RWPE2 (cell line): ENCODE results near the gene EXOC5.

Source experiments
- ATAC-seq: fragments of 200-7000 bp; cut with Tn5 transposase; 3 replicates; pipeline ENCODE4 v1.9.1; 2021; ENCODE audit warnings: low read depth
- DNase-seq: peaks from one replicate; pipeline ENCODE4 v3.0.0-alpha.2; 2020; ENCODE audit warnings: low spot score
- H3K27ac ChIP-seq: fragments of 450-650 bp; 2 replicates; pipeline ENCODE4 v1.5.1; 2017; ENCODE audit warnings: mild to moderate bottlenecking; ENCODE audit not compliant: poor library complexity, severe bottlenecking
- H3K27me3 ChIP-seq: fragments of 250-450 bp; sonication (Bioruptor Pico); 2 replicates; pipeline ENCODE4 v1.5.1; 2021; ENCODE audit warnings: mild to moderate bottlenecking, moderate library complexity; ENCODE audit not compliant: insufficient read depth, poor library complexity, severe bottlenecking
- H3K36me3 ChIP-seq: fragments of 250-450 bp; sonication (Bioruptor Pico); 2 replicates; pipeline ENCODE4 v1.5.1; 2020; ENCODE audit warnings: low read depth, mild to moderate bottlenecking, moderate library complexity
- H3K4me1 ChIP-seq: fragments of 250-450 bp; sonication (Bioruptor Pico); 2 replicates; pipeline ENCODE4 v1.5.1; 2021; ENCODE audit warnings: mild to moderate bottlenecking, moderate library complexity; ENCODE audit not compliant: insufficient read depth, poor library complexity, severe bottlenecking
- H3K4me3 ChIP-seq: fragments of 250-450 bp; sonication (Bioruptor Pico); 2 replicates; pipeline ENCODE4 v1.5.1; 2021; ENCODE audit warnings: mild to moderate bottlenecking, moderate library complexity; ENCODE audit not compliant: severe bottlenecking
- H3K9me3 ChIP-seq: fragments of 250-450 bp; sonication (Bioruptor Pico); 2 replicates; pipeline ENCODE4 v1.5.1; 2021; ENCODE audit warnings: mild to moderate bottlenecking, moderate library complexity; ENCODE audit not compliant: severe bottlenecking
- TF ChIP-seq, protein P1 (sequence below): fragments of 450-650 bp; IDR thresholded peaks from one replicate; pipeline ENCODE4 v1.5.1; 2017; ENCODE audit warnings: mild to moderate bottlenecking, moderate library complexity; ENCODE audit not compliant: poor library complexity, severe bottlenecking

EXOC5 gene

DNA sequence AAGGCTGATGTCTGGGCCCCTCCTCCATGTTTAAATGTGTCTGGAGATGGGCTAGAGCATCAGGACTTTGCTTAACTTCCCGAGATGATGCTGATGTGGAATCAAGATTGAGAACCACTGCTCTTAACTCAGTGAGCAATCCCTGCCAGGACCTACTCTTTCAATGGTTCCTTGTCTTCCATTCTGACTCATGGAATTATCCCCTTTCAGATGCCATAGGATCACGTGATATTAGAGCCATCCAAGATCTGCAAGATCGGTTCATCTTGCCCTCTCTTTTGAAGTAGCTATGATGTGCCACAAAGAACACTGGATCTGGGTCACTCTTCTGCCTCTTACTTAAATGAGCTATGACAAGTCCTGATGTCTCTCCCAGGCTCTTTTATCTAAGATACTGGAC lies 96.8 kb downstream of the EXOC5 start:
- no peak overlapping the region for H3K4me3 ChIP-seq
- H3K36me3 ChIP-seq: no peaks in the 10 kb centered on the region
- no peak overlapping the region for H3K27ac ChIP-seq
- H3K27me3 ChIP-seq: peaks cover 42% of the 10 kb centered on the region
- no peaks in the 10 kb centered on the region for H3K9me3 ChIP-seq
- DNase-seq: no peak
- no peak for ATAC-seq
- TF ChIP-seq, protein P1, sequence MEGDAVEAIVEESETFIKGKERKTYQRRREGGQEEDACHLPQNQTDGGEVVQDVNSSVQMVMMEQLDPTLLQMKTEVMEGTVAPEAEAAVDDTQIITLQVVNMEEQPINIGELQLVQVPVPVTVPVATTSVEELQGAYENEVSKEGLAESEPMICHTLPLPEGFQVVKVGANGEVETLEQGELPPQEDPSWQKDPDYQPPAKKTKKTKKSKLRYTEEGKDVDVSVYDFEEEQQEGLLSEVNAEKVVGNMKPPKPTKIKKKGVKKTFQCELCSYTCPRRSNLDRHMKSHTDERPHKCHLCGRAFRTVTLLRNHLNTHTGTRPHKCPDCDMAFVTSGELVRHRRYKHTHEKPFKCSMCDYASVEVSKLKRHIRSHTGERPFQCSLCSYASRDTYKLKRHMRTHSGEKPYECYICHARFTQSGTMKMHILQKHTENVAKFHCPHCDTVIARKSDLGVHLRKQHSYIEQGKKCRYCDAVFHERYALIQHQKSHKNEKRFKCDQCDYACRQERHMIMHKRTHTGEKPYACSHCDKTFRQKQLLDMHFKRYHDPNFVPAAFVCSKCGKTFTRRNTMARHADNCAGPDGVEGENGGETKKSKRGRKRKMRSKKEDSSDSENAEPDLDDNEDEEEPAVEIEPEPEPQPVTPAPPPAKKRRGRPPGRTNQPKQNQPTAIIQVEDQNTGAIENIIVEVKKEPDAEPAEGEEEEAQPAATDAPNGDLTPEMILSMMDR: no peak
- H3K4me1 ChIP-seq: no peaks in the 10 kb centered on the region

DNA sequence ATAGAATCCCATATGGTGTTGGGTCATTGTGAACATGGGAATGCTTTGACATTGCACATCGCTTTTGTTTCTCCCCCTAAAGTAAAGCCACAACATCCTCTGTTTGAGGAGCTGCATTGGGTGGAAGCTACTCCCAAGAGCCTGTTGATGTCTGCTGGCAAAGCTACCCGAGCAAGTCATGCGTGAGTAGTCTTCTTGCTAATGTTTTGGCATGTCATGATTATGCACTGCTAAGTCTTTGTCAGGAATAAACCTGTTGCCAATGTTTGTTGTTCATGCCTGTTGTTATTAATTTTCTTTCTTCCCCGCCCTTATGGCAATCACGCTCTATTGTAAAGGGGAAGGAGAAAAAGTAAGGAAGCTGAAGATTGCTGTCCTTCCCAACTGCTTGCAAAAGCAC lies 97.3 kb downstream of the EXOC5 start:
- no peak for ATAC-seq
- DNase-seq: no peak
- Histone ChIP-seq H3K4me3 (no peak overlapping the region), H3K9me3 (no peaks in the 10 kb centered on the region), H3K27ac (no peak overlapping the region), H3K4me1 (no peaks in the 10 kb centered on the region), H3K36me3 (no peaks in the 10 kb centered on the region), H3K27me3 (peaks cover 39% of the 10 kb centered on the region)
- TF ChIP-seq, protein P1: no peak

DNA sequence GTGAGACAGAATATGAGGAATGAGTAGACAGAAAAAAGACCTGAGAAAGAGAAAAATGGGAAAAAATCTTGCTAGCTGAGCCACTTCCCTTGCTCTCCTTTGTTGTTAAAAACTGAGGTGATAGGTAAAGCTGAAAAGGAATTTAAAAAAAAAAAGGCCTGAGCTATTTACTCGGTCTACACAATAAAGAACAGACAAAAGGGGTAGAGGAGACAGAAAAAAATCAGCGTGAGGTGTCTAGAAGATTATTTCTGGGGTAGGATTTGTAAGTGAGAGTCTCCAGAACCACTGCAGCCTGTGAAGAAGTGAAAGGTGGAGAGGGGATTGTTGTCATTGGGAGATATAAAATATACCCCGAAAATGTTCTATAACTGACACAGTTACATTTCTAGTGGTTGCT lies 98.8 kb downstream of the EXOC5 start:
- TF ChIP-seq, protein P1: no peak
- Histone ChIP-seq H3K9me3 (no peaks in the 10 kb centered on the region), H3K27me3 (peaks cover 24% of the 10 kb centered on the region), H3K4me1 (no peaks in the 10 kb centered on the region), H3K4me3 (no peak overlapping the region), H3K36me3 (no peaks in the 10 kb centered on the region), H3K27ac (no peak overlapping the region)
- DNase-seq (no peak), ATAC-seq (no peak)

DNA sequence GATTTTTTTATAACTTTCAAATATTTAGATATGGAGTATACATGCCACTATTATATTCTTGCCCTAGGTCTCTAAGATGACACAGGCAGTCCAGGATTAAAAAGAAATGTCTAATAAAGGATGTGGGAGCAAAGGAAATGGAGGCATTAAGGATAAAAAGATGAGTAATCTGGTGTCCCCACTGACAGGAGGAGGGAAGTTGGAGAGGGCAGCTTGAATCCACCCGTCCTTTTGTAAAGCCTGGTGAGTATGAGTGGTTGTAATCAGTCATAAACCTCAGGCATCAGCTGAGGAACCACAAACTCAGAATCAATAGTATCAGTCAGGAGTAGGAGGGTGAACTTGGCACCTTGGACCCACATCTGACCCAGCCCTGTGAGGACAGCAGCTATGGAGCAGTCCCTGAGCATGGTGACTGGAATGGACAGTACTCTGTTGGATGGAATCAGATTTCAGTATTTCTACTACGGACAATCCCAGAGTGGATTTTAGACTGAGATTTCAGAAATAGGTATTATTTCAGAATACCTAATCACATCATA lies 100.5 kb downstream of the EXOC5 start:
- TF ChIP-seq, protein P1: no peak
- DNase-seq (no peak), ATAC-seq (peak; percentile 31; the same call in 2 of the 3 replicates)
- Histone ChIP-seq H3K27me3 (peaks cover 7% of the 10 kb centered on the region), H3K4me3 (no peak overlapping the region), H3K36me3 (no peaks in the 10 kb centered on the region), H3K9me3 (no peaks in the 10 kb centered on the region), H3K4me1 (no peaks in the 10 kb centered on the region), H3K27ac (no peak overlapping the region)

DNA sequence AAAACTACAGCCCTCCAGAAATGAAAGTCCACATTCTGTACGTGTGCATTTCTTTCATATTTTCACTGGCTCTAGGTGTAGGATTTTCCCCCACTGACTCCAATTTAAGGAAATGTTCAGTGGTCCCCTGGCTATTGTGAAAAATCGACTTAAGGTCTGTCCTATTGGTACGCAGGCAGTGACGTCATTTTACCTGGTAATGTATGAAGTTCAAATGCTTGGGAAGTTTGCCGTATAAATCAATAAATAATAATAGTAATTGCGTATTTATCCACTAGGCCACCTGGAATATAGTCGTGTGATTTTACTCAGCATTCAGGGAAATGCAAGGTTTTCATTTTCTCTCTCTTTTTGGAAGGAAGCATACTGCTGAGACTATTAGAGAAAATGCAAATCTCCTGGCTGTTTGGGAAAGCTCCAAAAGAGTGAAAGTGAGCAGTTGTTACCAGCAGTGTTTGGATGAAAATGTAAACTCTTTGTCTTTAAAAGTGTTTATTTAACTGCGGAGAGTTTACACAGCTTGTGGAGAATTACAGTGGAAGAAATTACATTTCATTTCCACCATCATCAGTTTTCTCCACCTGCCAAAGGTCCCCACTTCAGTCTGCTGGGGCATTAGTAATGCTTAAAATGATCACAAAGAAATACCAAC lies 107.0 kb downstream of the EXOC5 start:
- H3K27me3 ChIP-seq: peaks cover 13% of the 10 kb centered on the region
- no peaks in the 10 kb centered on the region for H3K4me1 ChIP-seq
- no peaks in the 10 kb centered on the region for H3K36me3 ChIP-seq
- no peak for DNase-seq
- H3K9me3 ChIP-seq: no peaks in the 10 kb centered on the region
- no peak for ATAC-seq
- no peak overlapping the region for H3K27ac ChIP-seq
- no peak overlapping the region for H3K4me3 ChIP-seq
- TF ChIP-seq, protein P1: no peak
